H1 (cell line): ENCODE results near the gene TOR4A. TPM values are rescaled to one million over a fixed set of nuclear protein-coding genes. Genes with fewer than 3 reads are reported as not detected.
A peak's percentile ranks its signal among the peaks of the same experiment; 100 is the strongest.

Experiments
- BCL11A ChIP-seq, 2 experiments: IDR thresholded peaks; one replicate each; pipeline ENCODE4 v1.6.1; 2011; ENCODE audit warnings: low read depth in 2 of 2, low read length in 2 of 2, mild to moderate bottlenecking in 2 of 2
- CBX5 ChIP-seq: fragments of 300-800, 300-1000 bp; sonication (generic); IDR thresholded peaks from 2 replicates; pipeline ENCODE4 v1.7.1; 2016; ENCODE audit warnings: antibody characterized with exemption, low read length, low read depth
- CEBPB ChIP-seq: IDR thresholded peaks from 2 replicates; pipeline ENCODE4 v1.6.1; 2012; ENCODE audit warnings: low read depth, low read length
- CHD2 ChIP-seq: IDR thresholded peaks from 2 replicates; pipeline ENCODE4 v1.6.1; 2012; ENCODE audit warnings: low read length, improper control_type of control experiment
- EZH2 ChIP-seq: fragments of 200-600 bp; sonication (generic); IDR thresholded peaks from 2 replicates; pipeline ENCODE4 v1.7.1; 2012; ENCODE audit warnings: low read depth, mild to moderate bottlenecking, moderate library complexity, low read length, inconsistent platforms; ENCODE audit not compliant: severe bottlenecking
- FOSL1 ChIP-seq: IDR thresholded peaks from 2 replicates; pipeline ENCODE4 v1.6.1; 2011; ENCODE audit warnings: mild to moderate bottlenecking, low read depth, low read length, moderate library complexity; ENCODE audit not compliant: insufficient read depth
- GABPA ChIP-seq: IDR thresholded peaks from 2 replicates; pipeline ENCODE4 v1.6.1; 2011; ENCODE audit warnings: mild to moderate bottlenecking, low read length, moderate library complexity, borderline replicate concordance; ENCODE audit not compliant: insufficient read depth
- HDAC2 ChIP-seq, 2 experiments: fragments of 300-600 bp in 1 of 2; sonication (generic) in 1 of 2; IDR thresholded peaks; 2 replicates each; pipeline ENCODE4 v1.6.1; 2011 to 2012; ENCODE audit warnings: low read depth in 2 of 2, low read length in 2 of 2, mild to moderate bottlenecking in 2 of 2, moderate library complexity in 2 of 2, borderline replicate concordance in 1 of 2, inconsistent platforms in 1 of 2
- JUN ChIP-seq: IDR thresholded peaks from 2 replicates; pipeline ENCODE4 v1.6.1; 2011; ENCODE audit warnings: low read depth, mild to moderate bottlenecking, improper control_type of control experiment, low read length
- KDM1A ChIP-seq: fragments of 200-600, 300-600 bp; sonication (generic); IDR thresholded peaks from 2 replicates; pipeline ENCODE4 v1.7.1; 2016; ENCODE audit warnings: mild to moderate bottlenecking, low read length, borderline replicate concordance
- MAFK ChIP-seq: IDR thresholded peaks from 2 replicates; pipeline ENCODE4 v1.6.1; 2012; ENCODE audit warnings: low read depth, mild to moderate bottlenecking, improper control_type of control experiment, low read length
- NANOG ChIP-seq: IDR thresholded peaks from 2 replicates; pipeline ENCODE4 v1.6.1; 2011; ENCODE audit warnings: low read length, low read depth, mild to moderate bottlenecking, inconsistent platforms; ENCODE audit not compliant: insufficient read depth, poor library complexity, severe bottlenecking
- NRF1 ChIP-seq: IDR thresholded peaks from 2 replicates; pipeline ENCODE4 v1.6.1; 2011; ENCODE audit warnings: mild to moderate bottlenecking, low read depth, low read length, improper control_type of control experiment
- PHF8 ChIP-seq: fragments of 200-600 bp; sonication (generic); conservative IDR thresholded peaks from 2 replicates; pipeline ENCODE4 v1.7.1; 2012; ENCODE audit warnings: low read depth, mild to moderate bottlenecking, inconsistent platforms, low read length, moderate library complexity
- POLR2AphosphoS5 ChIP-seq: IDR thresholded peaks from 2 replicates; pipeline ENCODE4 v1.6.1; 2011; ENCODE audit warnings: low read depth, low read length
- RBBP5 ChIP-seq: IDR thresholded peaks from 2 replicates; pipeline ENCODE4 v1.7.1; 2012; ENCODE audit warnings: low read depth, mild to moderate bottlenecking, inconsistent platforms, low read length, moderate library complexity, borderline replicate concordance
- RXRA ChIP-seq: IDR thresholded peaks from 2 replicates; pipeline ENCODE4 v1.6.1; 2011; ENCODE audit warnings: low read depth, mild to moderate bottlenecking, low read length, moderate library complexity; ENCODE audit not compliant: insufficient read depth
- SP1 ChIP-seq: IDR thresholded peaks from 2 replicates; pipeline ENCODE4 v1.6.1; 2011; ENCODE audit warnings: low read depth, low read length
- SP2 ChIP-seq: IDR thresholded peaks from 2 replicates; pipeline ENCODE4 v1.6.1; 2012; ENCODE audit warnings: mild to moderate bottlenecking, low read length, inconsistent platforms
- SRF ChIP-seq: IDR thresholded peaks from 2 replicates; pipeline ENCODE4 v1.6.1; 2011; ENCODE audit warnings: mild to moderate bottlenecking, low read depth, low read length, moderate library complexity
- TAF1 ChIP-seq: IDR thresholded peaks from 2 replicates; pipeline ENCODE4 v1.6.1; 2011; ENCODE audit warnings: mild to moderate bottlenecking, low read depth, low read length
- TAF7 ChIP-seq: optimal IDR thresholded peaks from 2 replicates; pipeline ENCODE3; 2011; ENCODE audit warnings: low read depth, mild to moderate bottlenecking, inconsistent platforms, low read length, moderate library complexity, borderline replicate concordance
- TEAD4 ChIP-seq: IDR thresholded peaks from 2 replicates; pipeline ENCODE4 v1.6.1; 2012; ENCODE audit warnings: low read depth, low read length, inconsistent platforms, mixed read lengths
- polyA plus RNA-seq, 7 experiments: library from polyadenylated mRNA; depleted of rRNA in 3 of 7; stranded (reverse) in 5 of 7; unstranded in 2 of 7; fragments of >200 nt in 5 of 7; fragments of 200-250 nt in 2 of 7; gene quantifications; 1 replicate in 5 of 7; 2 replicates in 1 of 7; 4 replicates in 1 of 7; pipeline versions ENCODE4 v1.2.1 to v1.2.3, GENCODE V29; 2011 to 2013; ENCODE audit warnings: missing spikeins in 2 of 7, mixed read lengths in 2 of 7
- total RNA-seq: library from RNA; stranded (reverse); fragmentation: NEBNext Ultra II Directional; extraction: Animal tissue kit (Norgen Biotek cat#: 25700); gene quantifications from 2 replicates; pipeline ENCODE4 v1.2.1, GENCODE V29; 2021

TOR4A gene
- total and polyA plus RNA-seq, 2 of the 8 experiments (the other 6 are each of a cell fraction or from before 2014, with no cell fraction given): 8.4 to 9.3 TPM

DNA sequence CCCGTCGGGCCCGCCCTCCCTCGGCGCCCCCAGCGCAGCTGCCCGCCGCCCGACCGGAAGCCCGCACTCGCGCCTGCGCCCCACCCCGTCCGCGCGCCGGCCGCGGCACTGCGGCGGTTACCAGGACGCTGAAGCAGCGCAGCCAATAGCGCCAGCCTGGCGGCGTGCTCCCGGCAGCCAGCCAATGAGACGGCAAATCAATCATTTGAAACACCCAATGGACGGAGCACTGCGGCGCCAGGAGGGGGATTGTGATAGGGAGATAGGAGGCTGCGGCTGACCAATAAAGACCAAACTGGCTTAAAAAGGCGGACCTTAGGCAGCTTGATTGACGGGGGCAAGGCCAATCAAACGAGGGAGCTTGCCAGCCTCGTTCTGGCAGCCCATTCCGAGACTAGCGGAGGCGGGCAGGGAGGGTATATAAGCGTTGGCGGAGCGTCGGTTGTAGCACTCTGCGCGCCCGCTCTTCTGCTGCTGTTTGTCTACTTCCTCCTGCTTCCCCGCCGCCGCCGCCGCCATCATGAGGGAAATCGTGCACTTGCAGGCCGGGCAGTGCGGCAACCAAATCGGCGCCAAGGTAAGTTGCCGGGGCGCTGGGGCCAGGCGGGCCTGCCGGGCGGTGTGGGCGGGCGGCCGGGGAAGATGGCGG is 36.6 kb upstream of the TOR4A start, which contains the start of gene TUBB4B (continued):
- 0 out of 2 replicates have a peak, but pooled peaks have one; percentile 20 for TF ChIP-seq TEAD4
- TF ChIP-seq SP2: peak; percentile 93
- TF ChIP-seq SRF: no peak
- TF ChIP-seq JUN: no peak
- TF ChIP-seq RBBP5: no peak; the same call in 1 of the 2 replicates
- no peak for TF ChIP-seq NANOG
- no peak for TF ChIP-seq HDAC2 (IDR thresholded peaks at IDR 0.05; ENCODE audit: borderline replicate concordance in 1 of 2, low read depth in 2 of 2, low read length in 2 of 2)
- TF ChIP-seq FOSL1: peak; percentile 74; the same call in 1 of the 2 replicates
- no peak for TF ChIP-seq EZH2
- TF ChIP-seq NRF1: peak; percentile 61
- TF ChIP-seq BCL11A (IDR thresholded peaks at IDR 0.05; ENCODE audit: low read depth in 2 of 2, low read length in 2 of 2): no peak
- TF ChIP-seq MAFK: no peak
- TF ChIP-seq RXRA: no peak
- TF ChIP-seq CBX5: no peak
- TF ChIP-seq SP1: peak; percentile 100
- TF ChIP-seq GABPA: peak; percentile 21; the same call in 1 of the 2 replicates
- TF ChIP-seq PHF8: peak; percentile 85
- TF ChIP-seq CHD2: peak; percentile 97
- TF ChIP-seq CEBPB: no peak
- peak; percentile 96 for TF ChIP-seq TAF7
- TF ChIP-seq POLR2AphosphoS5: peak; percentile 100
- no peak for TF ChIP-seq KDM1A
- TF ChIP-seq TAF1: peak; percentile 99
